ENCODE results near the gene ABCA7.
"Not testable (repeated sequence)": the region's sequence is repeated elsewhere in the genome, so short reads cannot be mapped to it uniquely, and the experiment has no call there.

Gene ABCA7

DNA sequence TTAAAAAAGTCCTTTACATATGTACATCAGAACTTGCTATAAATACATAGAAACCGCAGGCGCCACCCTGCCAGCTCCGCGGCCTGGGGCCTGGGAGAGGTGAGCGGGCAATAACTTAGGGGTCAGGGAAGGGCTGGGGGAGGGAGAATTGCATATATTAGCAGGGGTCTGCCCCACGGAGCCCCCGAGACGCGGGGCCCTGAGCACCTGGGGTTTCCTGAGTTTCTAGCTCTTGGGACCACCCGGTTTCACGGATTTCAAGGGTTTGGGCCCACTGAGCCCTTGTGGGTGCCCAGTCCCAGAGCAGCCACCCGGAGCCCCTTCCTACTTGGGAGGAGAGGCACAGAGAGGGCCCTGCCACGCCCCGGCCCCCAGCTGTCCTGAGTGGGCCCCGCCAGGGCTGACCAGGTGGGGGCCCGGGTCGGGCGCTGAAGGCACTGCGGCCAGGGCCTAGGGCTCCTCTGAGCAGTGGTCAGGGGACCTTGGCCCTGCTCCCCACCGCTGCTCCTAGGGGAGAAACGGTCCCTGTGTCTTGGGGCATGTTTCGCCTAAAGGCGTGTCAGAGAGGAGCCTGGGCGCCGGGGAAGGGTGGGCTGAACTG is 67.9 kb downstream of the ABCA7 start:
- DNase-seq = no peak

DNA sequence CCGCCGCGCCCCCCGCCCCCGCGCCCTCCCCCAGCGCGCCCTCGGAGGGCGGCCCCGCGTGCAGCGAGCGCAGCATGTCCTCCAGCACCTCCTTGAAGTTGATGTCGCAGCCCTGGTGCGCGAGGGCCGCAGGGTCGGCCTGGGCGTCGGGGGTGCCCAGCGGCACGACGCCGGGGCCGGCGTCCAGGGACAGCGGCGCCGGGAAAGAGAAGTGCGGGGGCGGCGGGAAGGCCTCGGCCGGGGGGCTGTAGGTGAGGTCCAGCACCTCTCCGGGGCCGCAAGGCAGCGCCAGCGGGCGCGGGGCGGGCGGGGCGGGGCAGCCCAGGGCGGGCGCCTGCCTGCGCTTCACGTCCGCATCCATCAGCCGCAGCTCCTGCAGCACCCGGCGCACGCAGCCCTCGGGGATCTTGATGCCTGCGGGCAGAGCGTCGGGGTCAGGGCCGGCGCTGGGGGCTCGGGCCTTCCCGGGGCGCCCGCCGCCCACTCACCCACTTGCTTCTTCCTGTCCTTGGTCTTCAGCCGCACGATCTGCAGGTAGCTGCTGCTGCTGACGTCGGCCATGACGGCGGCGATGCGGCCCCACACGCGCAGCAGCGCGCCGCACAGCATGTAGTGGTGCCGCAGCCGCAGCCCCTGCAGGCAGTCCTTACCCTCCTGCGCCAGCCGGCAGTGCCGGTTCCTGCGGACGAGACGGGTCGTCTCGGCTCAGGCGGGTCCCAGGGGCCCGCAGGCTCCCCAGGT is 68.6 kb downstream of the ABCA7 start:
- DNase-seq = no peak

DNA sequence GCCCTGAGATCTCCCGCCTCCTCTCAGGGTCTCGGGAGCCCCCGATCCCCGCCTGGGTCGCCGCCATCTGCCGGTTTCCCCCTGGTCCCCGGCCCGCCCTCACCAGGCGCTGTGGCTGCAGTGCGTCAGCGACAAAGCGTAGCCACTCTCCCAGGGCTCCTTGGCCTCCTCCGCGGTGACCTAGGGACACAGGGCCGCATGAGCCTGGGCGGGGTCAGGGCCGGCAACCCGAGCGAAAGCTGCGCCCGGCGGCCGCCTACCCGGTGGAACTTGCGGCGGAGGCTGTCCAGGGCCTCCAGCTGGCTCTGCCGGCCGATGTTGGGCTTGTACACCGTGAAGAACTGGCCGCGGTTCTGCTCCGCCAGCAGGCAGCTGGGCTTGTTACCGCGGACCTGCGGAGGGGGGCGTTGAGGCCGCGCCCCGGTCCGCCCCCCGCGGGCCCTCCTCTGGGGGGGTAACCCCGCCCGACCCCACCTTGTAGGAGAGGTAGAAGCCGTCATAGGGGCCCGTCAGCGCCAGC is 69.2 kb downstream of the ABCA7 start:
- no peak for DNase-seq

DNA sequence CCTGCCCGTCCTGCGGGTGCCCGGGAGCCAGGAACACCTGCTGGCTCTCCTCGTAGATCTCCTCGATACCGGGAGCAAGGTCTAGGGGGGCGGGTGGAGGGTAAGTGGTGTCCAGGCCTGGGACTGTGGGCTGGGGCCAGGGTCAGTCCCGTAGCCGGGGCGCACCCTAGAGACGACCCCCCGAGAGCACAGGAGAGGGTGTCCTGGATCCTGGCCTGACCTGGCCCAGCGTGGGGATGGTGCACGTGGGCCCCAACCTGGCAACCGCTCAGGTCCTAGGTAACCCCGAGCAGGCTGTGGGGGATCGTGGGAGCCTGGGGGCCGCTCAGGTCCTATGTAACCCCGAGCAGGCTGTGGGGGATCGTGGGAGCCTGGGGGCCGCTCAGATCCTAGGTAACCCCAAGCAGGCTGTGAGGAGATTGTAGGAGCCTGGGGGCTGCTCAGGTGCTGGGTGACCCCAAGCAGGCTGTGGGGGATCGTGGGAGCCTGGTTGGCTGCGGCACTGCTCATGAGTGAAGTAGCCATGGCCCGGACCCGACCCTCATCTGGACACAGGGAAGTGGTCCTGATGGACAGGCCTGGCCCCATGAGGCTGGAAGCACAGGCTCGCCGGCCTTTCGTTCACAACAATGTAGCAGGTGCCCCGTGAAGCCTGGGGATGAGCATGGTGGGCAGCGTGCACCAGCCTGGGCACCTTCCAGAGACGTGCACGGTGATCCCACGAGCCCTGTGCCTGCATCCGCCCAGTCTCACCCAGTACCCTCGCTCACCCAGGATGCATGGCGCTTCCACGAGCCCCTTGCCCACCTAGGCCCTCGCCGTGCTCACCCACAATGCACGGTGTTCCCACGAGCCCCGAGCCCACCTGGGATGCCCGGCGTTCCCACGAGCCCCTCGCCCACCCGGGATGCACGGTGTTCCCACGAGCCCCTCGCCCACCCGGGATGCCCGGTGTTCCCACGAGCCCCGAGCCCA is 70.1 kb downstream of the ABCA7 start:
- DNase-seq = no peak

DNA sequence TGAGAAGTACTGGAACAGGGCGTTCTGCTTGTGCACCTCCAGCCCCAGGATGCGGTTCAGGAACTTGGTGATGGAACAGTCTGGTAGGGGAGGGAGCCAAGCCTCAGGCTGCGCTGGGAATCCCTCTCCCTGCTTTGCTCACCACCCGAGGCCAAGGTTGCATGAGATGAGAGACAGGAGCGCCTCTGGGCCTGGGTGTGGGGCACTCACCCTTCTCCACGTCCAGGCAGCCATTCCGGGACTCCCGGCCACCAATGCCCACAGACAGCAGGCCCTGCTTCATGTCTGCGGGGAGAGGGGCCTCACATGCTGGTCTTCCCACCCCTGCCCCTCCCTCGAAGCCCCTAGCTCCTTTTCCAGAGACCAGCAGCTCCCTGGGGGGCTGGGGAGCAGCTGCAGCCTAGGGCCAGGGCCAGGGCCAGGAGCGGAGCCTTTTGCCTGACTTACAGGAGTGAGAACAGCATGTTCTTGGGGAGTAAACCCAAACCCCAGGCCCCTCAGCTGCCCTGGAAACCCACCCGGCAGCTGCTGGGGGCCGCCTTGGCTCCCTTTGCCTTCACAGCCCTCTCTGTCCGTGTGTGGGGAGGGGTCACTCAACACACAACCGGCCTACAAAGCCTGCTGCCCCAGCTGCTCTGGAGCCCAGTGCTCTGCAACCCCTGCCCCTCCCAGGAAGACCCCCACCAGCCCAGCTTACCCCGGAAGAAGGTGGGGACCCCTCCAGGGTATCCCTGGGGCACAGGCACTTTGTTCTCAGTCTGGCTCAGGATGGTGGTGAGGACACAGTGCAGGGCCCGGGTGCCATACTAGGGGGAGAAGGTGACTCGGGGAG is 71.1 kb downstream of the ABCA7 start:
- no peak for DNase-seq

DNA sequence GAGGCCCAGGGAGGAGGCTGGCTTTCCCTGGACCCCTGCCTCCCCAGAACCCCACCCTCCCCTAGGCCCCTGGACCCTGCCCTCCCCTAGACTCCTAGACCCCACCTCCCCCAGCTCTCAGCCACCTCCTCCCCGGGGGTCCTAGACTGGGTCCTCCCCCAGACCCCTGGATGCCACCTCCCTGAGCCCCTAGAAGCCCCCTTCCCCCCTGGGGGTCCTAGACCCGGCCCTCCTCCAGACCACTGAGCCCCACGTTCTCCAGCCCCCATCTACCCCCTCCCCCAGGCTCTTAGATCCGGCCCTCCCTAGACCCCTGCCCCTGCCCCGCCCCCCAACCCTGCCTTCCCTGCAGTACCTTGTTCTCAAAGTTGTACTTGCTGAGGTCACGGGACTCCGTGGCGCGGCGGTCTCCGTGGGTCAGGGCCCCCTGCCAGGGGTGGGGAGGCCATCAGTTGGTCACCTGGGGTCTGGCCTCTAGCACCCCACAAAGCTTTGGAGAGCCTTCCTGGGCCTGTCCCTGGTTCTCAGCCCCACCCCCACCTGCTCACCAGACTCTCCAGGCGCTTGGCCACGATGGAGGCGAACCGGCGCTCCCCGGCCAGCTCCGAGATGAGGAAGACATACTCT is 71.8 kb downstream of the ABCA7 start:
- no peak for DNase-seq

DNA sequence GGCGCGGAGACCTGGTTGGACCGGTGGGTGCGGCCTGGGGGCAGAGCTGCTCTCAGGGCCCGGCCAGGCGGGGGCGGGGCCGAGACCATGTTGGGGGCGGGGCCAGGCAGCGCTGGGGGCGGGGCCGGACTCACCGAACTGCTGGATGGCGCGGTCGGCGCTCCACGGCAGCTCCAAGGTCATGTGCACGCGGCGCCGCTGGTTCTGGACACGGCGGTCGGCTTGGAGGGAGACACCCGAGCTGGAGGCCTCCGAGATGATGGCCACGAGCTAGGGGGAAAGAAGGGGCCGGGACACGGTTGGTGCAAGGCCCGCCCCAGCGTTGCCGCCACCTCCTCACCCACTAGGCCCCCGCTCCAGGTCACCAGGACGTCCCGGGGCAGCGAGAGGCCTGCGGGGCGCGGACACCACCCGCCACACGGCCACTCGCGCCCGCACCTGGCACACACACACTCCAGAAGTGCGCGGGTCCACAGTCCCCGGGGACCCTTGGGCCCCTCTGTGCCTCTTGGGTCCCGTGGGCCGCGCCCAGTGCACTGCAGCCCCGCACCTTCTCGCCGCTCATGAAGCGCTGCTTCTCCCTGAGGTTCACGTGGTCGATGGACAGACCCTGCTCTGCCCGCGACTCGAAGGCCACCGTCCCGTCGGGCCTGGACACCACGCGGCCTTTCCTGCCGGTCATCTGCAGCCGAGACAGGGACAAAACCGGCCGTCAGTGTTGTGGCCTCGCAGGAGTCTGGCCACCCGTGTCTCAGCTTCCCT is 72.5 kb downstream of the ABCA7 start:
- DNase-seq = no peak

DNA sequence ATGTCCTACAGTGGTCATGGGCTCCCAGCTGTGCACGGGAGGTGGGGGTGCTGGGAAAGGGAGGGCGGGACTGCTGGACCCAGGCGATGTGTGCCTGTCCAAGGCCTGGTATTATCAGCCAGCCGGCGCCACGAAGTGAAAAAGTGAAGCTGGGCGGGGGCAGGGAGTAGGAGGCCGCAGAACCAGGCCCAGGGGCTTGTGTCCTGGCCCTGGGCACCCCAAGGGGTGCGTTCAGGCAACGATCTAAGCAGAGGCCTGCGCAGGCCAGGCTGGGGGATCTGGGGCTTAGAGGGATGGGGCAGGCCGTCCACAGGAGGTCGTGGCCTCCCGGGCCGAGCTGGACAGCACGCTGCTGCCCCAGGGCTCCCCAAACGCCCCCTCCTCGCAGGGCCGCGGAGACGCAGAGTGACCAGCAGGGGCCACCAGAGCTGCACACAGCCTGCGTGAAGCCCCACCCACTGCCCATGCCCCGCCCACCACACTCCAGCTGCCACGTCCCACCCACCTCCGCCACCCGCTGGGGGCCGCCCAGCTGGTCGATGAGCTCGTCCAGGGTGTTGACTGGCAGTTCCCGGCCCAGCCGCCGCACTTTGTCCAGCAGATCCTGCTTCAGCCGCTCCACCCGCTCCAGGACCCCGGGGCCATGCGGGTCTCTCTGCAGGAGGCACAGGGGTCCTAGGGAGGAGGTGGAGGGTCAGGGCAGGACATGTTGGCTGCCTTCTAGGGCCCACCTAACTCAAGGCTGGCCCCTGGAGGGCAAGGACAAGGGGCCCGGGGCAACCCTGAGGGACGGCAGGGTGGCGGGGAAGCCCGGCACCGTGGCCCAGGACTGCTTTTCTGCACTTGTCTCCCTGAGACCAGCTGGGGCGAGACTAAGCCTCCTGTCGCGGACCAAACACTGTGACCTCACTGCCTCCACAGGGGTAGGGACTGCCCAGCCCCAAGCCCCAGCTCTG is 73.4 kb downstream of the ABCA7 start:
- DNase-seq = peak; percentile 8

DNA sequence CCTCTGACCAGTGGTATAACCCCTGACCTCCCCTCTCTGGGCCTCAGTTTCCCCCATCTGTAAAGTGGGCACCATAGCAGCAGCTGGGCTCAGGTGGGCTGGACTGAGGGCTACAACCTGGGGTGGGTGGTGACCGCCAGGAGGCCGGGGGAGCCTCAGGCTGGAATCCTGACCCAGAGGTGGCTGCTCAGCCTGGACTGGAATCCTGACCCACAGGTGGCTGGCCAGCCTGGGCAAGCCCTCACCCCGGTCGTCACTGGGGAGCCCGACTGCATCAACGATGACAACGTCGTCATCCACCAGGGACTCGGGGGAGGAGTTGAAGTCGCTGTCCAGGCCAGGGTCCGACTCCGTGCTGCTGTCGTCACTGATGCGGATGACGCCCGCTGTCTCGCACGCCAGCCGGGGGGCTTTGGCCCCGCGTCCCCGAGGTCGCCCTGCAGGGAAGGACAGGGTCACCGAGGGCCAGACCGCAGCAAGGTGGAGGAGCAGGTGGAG is 74.1 kb downstream of the ABCA7 start:
- no peak for DNase-seq

DNA sequence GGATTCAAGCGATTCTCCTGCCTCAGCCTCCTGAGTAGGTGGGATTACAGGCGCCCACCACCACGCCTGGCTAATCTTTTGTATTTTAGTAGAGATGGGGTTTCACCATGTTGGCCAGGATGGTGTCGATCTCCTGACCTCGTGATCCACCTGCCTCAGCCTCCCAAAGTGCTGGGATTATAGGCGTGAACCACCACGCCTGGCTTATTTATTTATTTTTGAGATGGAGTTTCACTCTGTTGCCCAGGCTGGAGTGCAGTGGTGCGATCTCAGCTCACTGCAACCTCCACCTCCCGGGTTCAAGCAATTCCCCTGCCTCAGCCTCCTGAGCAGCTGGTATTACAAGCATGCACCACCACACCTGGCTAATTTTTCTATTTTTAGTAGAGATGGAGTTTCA is 74.8 kb downstream of the ABCA7 start:
- not testable (repeated sequence) for DNase-seq
